ENCODE results near the gene CLBA1. TPM values are rescaled to one million over a fixed set of nuclear protein-coding genes. Genes with fewer than 3 reads are reported as not detected.

CLBA1 gene
- 17.3 TPM for total RNA-seq

GRCh38 chr14:104985675-104986486, at the start of gene CLBA1:
Gene CLBA1 (plus strand): TSS chr14:104985788. CDS start chr14:104986432, 644 bp downstream.

GRCh38 chr14:104977681-104978653, 7.6 kb upstream of the CLBA1 start, which contains the start of gene AHNAK2:
Gene AHNAK2 (minus strand): TSS chr14:104978374. CDS start chr14:104978237, 137 bp downstream.

GRCh38 chr14:105020815-105021655, 35.4 kb downstream of the CLBA1 start, which contains the start of gene CDCA4:
Gene CDCA4 (minus strand): TSS chr14:105021083. CDS start chr14:105011929, 9,154 bp downstream.

Other genes starting within 250 kb of the CLBA1 start
- gene SIVA1, start 232.6 kb upstream of the CLBA1 start, total RNA-seq: 84.4 TPM
- 127 TPM for gene AKT1, start 190.0 kb upstream of the CLBA1 start, total RNA-seq
- 9.1 TPM for gene ZBTB42, start 184.7 kb upstream of the CLBA1 start, total RNA-seq
- 14.5 TPM for gene CEP170B, start 120.5 kb upstream of the CLBA1 start, total RNA-seq
- gene PLD4, start 60.9 kb upstream of the CLBA1 start, total RNA-seq: 16.2 TPM
- 2.6 TPM for gene AHNAK2, start 7.4 kb upstream of the CLBA1 start, total RNA-seq
- 19.9 TPM for gene CDCA4, start 35.3 kb downstream of the CLBA1 start, total RNA-seq
- 2.3 TPM for gene GPR132, start 79.6 kb downstream of the CLBA1 start, total RNA-seq
- 17.4 TPM for gene JAG2, start 183.0 kb downstream of the CLBA1 start, total RNA-seq
- gene NUDT14, start 195.5 kb downstream of the CLBA1 start, total RNA-seq: 22.9 TPM